HCT116 (cell line): ENCODE measurements around the gene TFPI2. TPM values are rescaled to one million over a fixed set of nuclear protein-coding genes. Genes with fewer than 3 reads are reported as not detected.

Experiments used
- ATAC-seq: fragments of 200-7000 bp; cut with Tn5 transposase; 2 replicates; pipeline ENCODE4 v1.9.1; 2020; ENCODE audit warnings: mild to moderate bottlenecking, moderate library complexity
- BruUV-seq: library from RNA; stranded (reverse); fragments of 400-500 nt; replicated peaks from 2 replicates; lab custom pipeline; 2021; lab: Mats Ljungman, UMichigan
- CTCF ChIA-PET: fragments of 300-600 bp; sonication (Branson Sonifier 250); formaldehyde crosslinking; loops from one replicate; lab custom pipeline; 2021; ENCODE audit warnings: antibody characterized with exemption; lab: Charles Lee
- POLR2A ChIA-PET: fragments of 300-600, 350-600 bp; sonication (Branson Sonifier 250); formaldehyde crosslinking; loops from one replicate; lab custom pipeline; 2021; ENCODE audit warnings: antibody characterized with exemption; lab: Charles Lee
- RAD21 ChIA-PET, 2 experiments: fragments of 300-600 bp; sonication (Branson Sonifier 250); formaldehyde crosslinking; loops; one replicate each; lab custom pipeline; 2023; ENCODE audit warnings: low total read pairs in 2 of 2; ENCODE audit not compliant: uncharacterized antibody in 2 of 2, unreplicated experiment in 2 of 2, low non-redundant PET in 1 of 2; lab: Charles Lee
- DNase-seq: peaks from one replicate; pipeline ENCODE4 v3.0.0-alpha.2; 2010; ENCODE audit warnings: low read depth, low spot score
- H2AFZ ChIP-seq: fragments of 200-600 bp; shearing (Covaris generic), sonication (generic); 2 replicates; pipeline ENCODE4 v1.6.1; 2017; ENCODE audit warnings: low read depth, mixed run types, mixed read lengths, antibody characterized with exemption, low read length; ENCODE audit not compliant: poor library complexity, severe bottlenecking
- H3K27ac ChIP-seq: 2 replicates; pipeline ENCODE4 v1.5.1; 2012; ENCODE audit warnings: low read depth, low read length
- H3K27me3 ChIP-seq: fragments of 200-600 bp; sonication (generic); 2 replicates; pipeline ENCODE4 v1.6.1; 2016; ENCODE audit warnings: mixed run types, low read length, mixed read lengths; ENCODE audit not compliant: insufficient read depth
- H3K36me3 ChIP-seq, 2 experiments: fragments of 200-500 bp in 1 of 2; fragments of 200-600 bp in 1 of 2; sonication (Bioruptor generic) in 1 of 2; sonication (generic) in 1 of 2; 2 replicates each; pipeline versions ENCODE4 v1.5.1 to v1.6.1; 2014 to 2016; ENCODE audit warnings: low read length in 2 of 2, inconsistent platforms in 1 of 2, mixed read lengths in 1 of 2, mixed run types in 1 of 2; ENCODE audit not compliant: insufficient read depth in 2 of 2, control insufficient read depth in 1 of 2
- H3K4me1 ChIP-seq, 2 experiments: fragments of 200-600 bp in 1 of 2; sonication (generic) in 1 of 2; 2 replicates each; pipeline versions ENCODE4 v1.5.1 to v1.6.1; 2012 to 2017; ENCODE audit warnings: low read length in 2 of 2, inconsistent platforms in 1 of 2, mild to moderate bottlenecking in 1 of 2, mixed read lengths in 1 of 2, mixed run types in 1 of 2, moderate library complexity in 1 of 2; ENCODE audit not compliant: insufficient read depth in 2 of 2, control insufficient read depth in 1 of 2
- H3K4me2 ChIP-seq: fragments of 200-600 bp; sonication (generic); 2 replicates; pipeline ENCODE4 v1.6.1; 2017; ENCODE audit warnings: mixed run types, low read length, mixed read lengths
- H3K4me3 ChIP-seq, 2 experiments: fragments of 200-600 bp in 1 of 2; sonication (generic) in 1 of 2; replicated peaks in 1 of 2; 2 replicates each; pipeline ENCODE4 v1.5.1; 2011 to 2016; ENCODE audit warnings: low read length in 2 of 2, control low read depth in 1 of 2, low read depth in 1 of 2, mild to moderate bottlenecking in 1 of 2, mixed read lengths in 1 of 2, mixed run types in 1 of 2
- H3K79me2 ChIP-seq: fragments of 200-600 bp; sonication (generic); 2 replicates; pipeline ENCODE4 v1.6.1; 2017; ENCODE audit warnings: mild to moderate bottlenecking, mixed run types, low read length, moderate library complexity, mixed read lengths; ENCODE audit not compliant: insufficient read depth
- H3K9ac ChIP-seq: fragments of 200-600 bp; sonication (generic); 2 replicates; pipeline ENCODE4 v1.6.1; 2016; ENCODE audit warnings: low read length, mixed read lengths
- H3K9me2 ChIP-seq: fragments of 200-600 bp; sonication (generic), shearing (Covaris generic); 2 replicates; pipeline ENCODE4 v1.6.1; 2017; ENCODE audit warnings: mixed run types, mild to moderate bottlenecking, moderate library complexity; ENCODE audit not compliant: insufficient read depth
- H3K9me3 ChIP-seq, 2 experiments: fragments of 200-500 bp in 1 of 2; fragments of 200-600 bp in 1 of 2; sonication (Bioruptor generic) in 1 of 2; sonication (generic) in 1 of 2; 2 replicates each; pipeline ENCODE4 v1.6.1; 2014 to 2017; ENCODE audit warnings: low read length in 2 of 2, mixed read lengths in 2 of 2, inconsistent platforms in 1 of 2, low read depth in 1 of 2, mild to moderate bottlenecking in 1 of 2, mixed run types in 1 of 2, moderate library complexity in 1 of 2; ENCODE audit not compliant: control insufficient read depth in 1 of 2, insufficient read depth in 1 of 2
- H4K20me1 ChIP-seq: fragments of 200-600 bp; sonication (generic), shearing (Covaris generic); 2 replicates; pipeline ENCODE4 v1.6.1; 2017; ENCODE audit warnings: mixed run types, mild to moderate bottlenecking, moderate library complexity; ENCODE audit not compliant: insufficient read depth
- EGR1 ChIP-seq: IDR thresholded peaks from 2 replicates; pipeline ENCODE4 v1.6.1; 2012; ENCODE audit warnings: low read depth
- ELF1 ChIP-seq: IDR thresholded peaks from 2 replicates; pipeline ENCODE4 v1.6.1; 2012; ENCODE audit warnings: low read depth, borderline replicate concordance
- JUND ChIP-seq: IDR thresholded peaks from 2 replicates; pipeline ENCODE4 v1.6.1; 2012
- MAX ChIP-seq: IDR thresholded peaks from 2 replicates; pipeline ENCODE4 v1.6.1; 2012
- POLR2A ChIP-seq: IDR thresholded peaks from 2 replicates; pipeline ENCODE4 v1.7.0; 2011; ENCODE audit warnings: borderline replicate concordance; ENCODE audit not compliant: insufficient read depth, insufficient read length; ENCODE audit errors: extremely low read depth
- POLR2AphosphoS5 ChIP-seq: IDR thresholded peaks from 2 replicates; pipeline ENCODE4 v1.6.1; 2011; ENCODE audit warnings: mild to moderate bottlenecking, low read depth, low read length, moderate library complexity
- RAD21 ChIP-seq: IDR thresholded peaks from 2 replicates; pipeline ENCODE4 v1.6.1; 2012; ENCODE audit warnings: low read depth, mild to moderate bottlenecking
- REST ChIP-seq: IDR thresholded peaks from 2 replicates; pipeline ENCODE4 v1.6.1; 2012; ENCODE audit warnings: low read depth
- SIN3A ChIP-seq: IDR thresholded peaks from 2 replicates; pipeline ENCODE4 v1.6.1; 2012; ENCODE audit warnings: low read depth
- ZNF274 ChIP-seq: fragments of 200-500 bp; sonication (Bioruptor generic); IDR thresholded peaks from 2 replicates; pipeline ENCODE4 v1.6.1; 2014; ENCODE audit warnings: mild to moderate bottlenecking, low read depth, low read length, inconsistent platforms
- intact Hi-C: fragments of 100-400 bp; cut with micrococcal nuclease; formaldehyde crosslinking; loops from 2 replicates; pipeline ENCODE4 v1.10.0; 2022
- total RNA-seq: library from RNA; stranded (reverse); gene quantifications from one replicate; pipeline ENCODE4 v1.2.1, GENCODE V29; 2021; ENCODE audit not compliant: unreplicated experiment

TFPI2 gene
- total RNA-seq, 1 experiment from 2014 or later: 0.15 TPM

GRCh38 chr7:93931655-93932054, 41.1 kb upstream of the TFPI2 start (continued):
- no peak for TF ChIP-seq RAD21
- no peak for TF ChIP-seq EGR1

- no peak overlapping the region for H3K27ac ChIP-seq
- BruUV-seq: no TSS peak
- no peak overlapping the region for H3K4me3 ChIP-seq
- no peak for ATAC-seq
- DNase-seq: no peak
- H3K4me2 ChIP-seq: no peak overlapping the region
- no peaks in the 10 kb centered on the region for H3K4me1 ChIP-seq
- H2AFZ ChIP-seq: no peak overlapping the region
- no peaks in the 10 kb centered on the region for H3K27me3 ChIP-seq
- H3K9ac ChIP-seq: no peak overlapping the region
- no peaks in the 10 kb centered on the region for H3K9me3 ChIP-seq
- ChIA-PET RAD21 (no interaction called here), POLR2A (no interaction called here), CTCF (no interaction called here)
- intact Hi-C loops: no loop called here
- no peaks in the 10 kb centered on the region for H3K79me2 ChIP-seq
- H4K20me1 ChIP-seq: no peaks in the 10 kb centered on the region
- TF ChIP-seq JUND (no peak), POLR2AphosphoS5 (no peak), MAX (no peak), SIN3A (no peak), POLR2A (no peak), REST (no peak), ELF1 (no peak), ZNF274 (no peak), EGR1 (no peak)
- H3K9me2 ChIP-seq: no peaks in the 10 kb centered on the region
- no peaks in the 10 kb centered on the region for H3K36me3 ChIP-seq
Measured at GRCh38 chr7:93927585-93927984, 37.0 kb upstream of the TFPI2 start.
